ENCODE data around the gene FAM168A. TPM values are rescaled to one million over a fixed set of nuclear protein-coding genes. Genes with fewer than 3 reads are reported as not detected.

The FAM168A gene
- total RNA-seq, 1 experiment from 2014 or later, result 62.8 TPM

DNA sequence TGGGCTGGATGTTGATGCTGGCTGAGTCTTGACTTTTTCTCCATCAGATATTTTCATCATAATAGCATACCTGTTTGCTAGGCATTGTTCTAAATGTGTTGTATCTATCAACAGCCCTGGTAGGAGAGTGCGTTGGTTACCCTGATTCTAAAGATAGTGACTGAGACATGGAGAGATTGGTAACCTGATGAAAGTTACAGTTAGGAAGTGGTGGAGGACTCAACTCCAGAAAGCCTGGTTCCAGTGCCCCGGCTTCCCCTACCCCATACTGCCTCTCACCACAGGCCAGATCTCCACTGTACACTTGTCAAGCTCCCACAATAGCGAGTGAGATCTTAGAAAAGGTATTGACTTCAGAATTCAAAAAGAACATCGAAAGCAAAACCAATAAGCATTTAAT lies 244.5 kb downstream of the FAM168A start:
- BruUV-seq (replicated peaks), result TSS peak; percentile 29
- TF ChIP-seq, protein P1, sequence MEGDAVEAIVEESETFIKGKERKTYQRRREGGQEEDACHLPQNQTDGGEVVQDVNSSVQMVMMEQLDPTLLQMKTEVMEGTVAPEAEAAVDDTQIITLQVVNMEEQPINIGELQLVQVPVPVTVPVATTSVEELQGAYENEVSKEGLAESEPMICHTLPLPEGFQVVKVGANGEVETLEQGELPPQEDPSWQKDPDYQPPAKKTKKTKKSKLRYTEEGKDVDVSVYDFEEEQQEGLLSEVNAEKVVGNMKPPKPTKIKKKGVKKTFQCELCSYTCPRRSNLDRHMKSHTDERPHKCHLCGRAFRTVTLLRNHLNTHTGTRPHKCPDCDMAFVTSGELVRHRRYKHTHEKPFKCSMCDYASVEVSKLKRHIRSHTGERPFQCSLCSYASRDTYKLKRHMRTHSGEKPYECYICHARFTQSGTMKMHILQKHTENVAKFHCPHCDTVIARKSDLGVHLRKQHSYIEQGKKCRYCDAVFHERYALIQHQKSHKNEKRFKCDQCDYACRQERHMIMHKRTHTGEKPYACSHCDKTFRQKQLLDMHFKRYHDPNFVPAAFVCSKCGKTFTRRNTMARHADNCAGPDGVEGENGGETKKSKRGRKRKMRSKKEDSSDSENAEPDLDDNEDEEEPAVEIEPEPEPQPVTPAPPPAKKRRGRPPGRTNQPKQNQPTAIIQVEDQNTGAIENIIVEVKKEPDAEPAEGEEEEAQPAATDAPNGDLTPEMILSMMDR (IDR thresholded peaks at IDR 0.05), result no peak
- TF ChIP-seq SIN3A (IDR thresholded peaks at IDR 0.05; ENCODE audit: borderline replicate concordance, insufficient read depth, low read depth, low read length), result no peak
- TF ChIP-seq, protein P2, sequence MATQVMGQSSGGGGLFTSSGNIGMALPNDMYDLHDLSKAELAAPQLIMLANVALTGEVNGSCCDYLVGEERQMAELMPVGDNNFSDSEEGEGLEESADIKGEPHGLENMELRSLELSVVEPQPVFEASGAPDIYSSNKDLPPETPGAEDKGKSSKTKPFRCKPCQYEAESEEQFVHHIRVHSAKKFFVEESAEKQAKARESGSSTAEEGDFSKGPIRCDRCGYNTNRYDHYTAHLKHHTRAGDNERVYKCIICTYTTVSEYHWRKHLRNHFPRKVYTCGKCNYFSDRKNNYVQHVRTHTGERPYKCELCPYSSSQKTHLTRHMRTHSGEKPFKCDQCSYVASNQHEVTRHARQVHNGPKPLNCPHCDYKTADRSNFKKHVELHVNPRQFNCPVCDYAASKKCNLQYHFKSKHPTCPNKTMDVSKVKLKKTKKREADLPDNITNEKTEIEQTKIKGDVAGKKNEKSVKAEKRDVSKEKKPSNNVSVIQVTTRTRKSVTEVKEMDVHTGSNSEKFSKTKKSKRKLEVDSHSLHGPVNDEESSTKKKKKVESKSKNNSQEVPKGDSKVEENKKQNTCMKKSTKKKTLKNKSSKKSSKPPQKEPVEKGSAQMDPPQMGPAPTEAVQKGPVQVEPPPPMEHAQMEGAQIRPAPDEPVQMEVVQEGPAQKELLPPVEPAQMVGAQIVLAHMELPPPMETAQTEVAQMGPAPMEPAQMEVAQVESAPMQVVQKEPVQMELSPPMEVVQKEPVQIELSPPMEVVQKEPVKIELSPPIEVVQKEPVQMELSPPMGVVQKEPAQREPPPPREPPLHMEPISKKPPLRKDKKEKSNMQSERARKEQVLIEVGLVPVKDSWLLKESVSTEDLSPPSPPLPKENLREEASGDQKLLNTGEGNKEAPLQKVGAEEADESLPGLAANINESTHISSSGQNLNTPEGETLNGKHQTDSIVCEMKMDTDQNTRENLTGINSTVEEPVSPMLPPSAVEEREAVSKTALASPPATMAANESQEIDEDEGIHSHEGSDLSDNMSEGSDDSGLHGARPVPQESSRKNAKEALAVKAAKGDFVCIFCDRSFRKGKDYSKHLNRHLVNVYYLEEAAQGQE (IDR thresholded peaks at IDR 0.05; ENCODE audit: insufficient read depth in 1 of 2, low read depth in 2 of 2, low read length in 1 of 2), result no peak
- no peak for TF ChIP-seq POLR2AphosphoS5 (IDR thresholded peaks at IDR 0.05; ENCODE audit: low read depth, low read length)
- no peak for TF ChIP-seq TCF7L2 (IDR thresholded peaks at IDR 0.05; ENCODE audit: low read depth, low read length)
- ChIA-PET CTCF (interaction anchor here (0.6 kb wide), 1 partner anchor 18 kb away, joined by 4 read pairs; no protein-coding TSS in a partner anchor), POLR2A (no interaction called here)
- peaks cover 3% of the 10 kb centered on the region; the same call in 1 of the 2 replicates for H3K4me1 ChIP-seq (ENCODE audit: control insufficient read depth, insufficient read depth, low read length)
- intact Hi-C loops (cut with micrococcal nuclease; ENCODE audit: unreplicated experiment) (no loop called here), in situ Hi-C loops (cut with HindIII; ENCODE audit: low pct_unique_long_range_greater_than_20kb, low sequenced_read_pairs) (no loop called here)
- H3K36me3 ChIP-seq (ENCODE audit: control insufficient read depth, insufficient read depth, low read length), result no peaks in the 10 kb centered on the region
- no peak overlapping the region for H3K4me3 ChIP-seq (ENCODE audit: low read depth in 2 of 2, low read length in 2 of 2)
- DNase-seq (ENCODE audit: low read depth, low spot score), result no peak
- H3K27ac ChIP-seq (ENCODE audit: low read length), result no peak overlapping the region
- no peaks in the 10 kb centered on the region for H3K9me3 ChIP-seq (ENCODE audit: control insufficient read depth, insufficient read depth, low read depth, low read length)
- ATAC-seq, result no peak
- no peaks in the 10 kb centered on the region for H3K27me3 ChIP-seq (ENCODE audit: control insufficient read depth, insufficient read depth, low read length)

DNA sequence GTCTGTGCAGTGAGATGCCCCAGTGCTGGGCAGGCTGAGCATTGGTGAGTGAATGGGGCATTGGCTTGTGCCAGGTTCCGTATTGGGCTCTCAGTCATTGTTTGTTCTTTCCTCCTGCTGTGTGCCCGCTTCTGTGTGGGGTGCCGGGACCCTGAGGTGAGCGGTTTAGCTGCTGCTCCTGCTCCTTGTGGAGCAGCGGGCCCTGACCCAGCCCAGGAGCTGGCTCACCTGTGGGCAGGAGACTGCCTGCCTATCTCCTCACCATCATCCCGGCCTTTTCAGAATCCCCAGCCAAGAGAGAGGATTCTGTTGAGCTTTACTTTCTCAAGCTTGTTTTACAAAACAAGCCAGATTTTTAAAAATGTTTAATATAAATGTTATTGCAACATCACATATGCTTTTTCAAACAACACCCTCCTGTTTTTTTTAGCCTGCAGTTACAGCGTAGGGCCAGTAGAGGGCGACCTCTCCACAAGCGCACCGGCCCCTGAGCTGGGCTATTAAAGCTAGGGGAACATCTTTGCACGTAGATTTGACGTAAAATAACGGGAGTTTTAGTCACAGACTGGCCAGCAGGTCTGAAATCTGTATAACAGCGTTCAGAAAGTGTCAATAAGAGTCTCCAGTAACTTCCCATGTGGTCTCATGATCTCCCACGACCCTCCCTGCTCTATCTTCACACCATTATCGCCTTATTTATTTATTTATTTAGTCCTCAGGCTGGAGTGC lies 246.8 kb downstream of the FAM168A start:
- H3K27ac ChIP-seq (ENCODE audit: low read length), result no peak overlapping the region
- CTCF ChIA-PET, result interaction anchor here (0.5 to 3.0 kb wide), 23 partner anchors 9 to 804 kb away, joined by 3 to 50 read pairs (median 4); partner anchors contain the start of gene ARHGEF17
- in situ Hi-C loops (cut with HindIII; ENCODE audit: low pct_unique_long_range_greater_than_20kb, low sequenced_read_pairs), result no loop called here

More for the DNA sequence above, 246.8 kb downstream of the FAM168A start:
- no peaks in the 10 kb centered on the region for H3K9me3 ChIP-seq (ENCODE audit: control insufficient read depth, insufficient read depth, low read depth, low read length)
- intact Hi-C loops (cut with micrococcal nuclease; ENCODE audit: unreplicated experiment), result loop anchor here (1.0 kb wide), 1 partner anchor 42 kb away; no protein-coding TSS in a partner anchor
- ATAC-seq (peak; percentile 78), DNase-seq (ENCODE audit: low read depth, low spot score) (peak; percentile 48)
- no peaks in the 10 kb centered on the region for H3K27me3 ChIP-seq (ENCODE audit: control insufficient read depth, insufficient read depth, low read length)
- no peaks in the 10 kb centered on the region for H3K36me3 ChIP-seq (ENCODE audit: control insufficient read depth, insufficient read depth, low read length)
- H3K4me3 ChIP-seq (ENCODE audit: low read depth in 2 of 2, low read length in 2 of 2), result peak overlapping the region in 1 of 2 experiments; percentile 2; a peak in 1 of 4 replicates
- no TSS peak for BruUV-seq (replicated peaks)
- POLR2A ChIA-PET, result interaction anchor here (0.6 kb wide), 1 partner anchor 327 kb away, joined by 3 read pairs; no protein-coding TSS in a partner anchor
- TF ChIP-seq, protein P2 (IDR thresholded peaks at IDR 0.05; ENCODE audit: insufficient read depth in 1 of 2, low read depth in 2 of 2, low read length in 1 of 2), result no peak
- TF ChIP-seq, protein P1 (IDR thresholded peaks at IDR 0.05), result peak; percentile 100
- peaks cover 3% of the 10 kb centered on the region; the same call in 1 of the 2 replicates for H3K4me1 ChIP-seq (ENCODE audit: control insufficient read depth, insufficient read depth, low read length)
